HG02798 (cell line): ENCODE results near the gene RPTOR.
A peak's percentile ranks its signal among the peaks of the same experiment; 100 is the strongest.
"Not testable (repeated sequence)": the region's sequence is repeated elsewhere in the genome, so short reads cannot be mapped to it uniquely, and the experiment has no call there.

Source experiments
- ATAC-seq: cut with Tn5 transposase; IDR thresholded peaks from one replicate; pipeline ENCODE4 v1.9.1; 2021; ENCODE audit warnings: mild to moderate bottlenecking; ENCODE audit not compliant: unreplicated experiment, poor library complexity

Gene RPTOR

GRCh38 chr17:80730739-80731138 is 186.1 kb downstream of the RPTOR start:
- ATAC-seq = no peak

GRCh38 chr17:80731323-80731722 is 186.7 kb downstream of the RPTOR start:
- no peak for ATAC-seq

GRCh38 chr17:80732268-80732667 is 187.6 kb downstream of the RPTOR start:
- ATAC-seq = no peak

- peak; percentile 87 for ATAC-seq
Measured at GRCh38 chr17:80737106-80738019, 192.7 kb downstream of the RPTOR start.

GRCh38 chr17:80738020-80738808 is 193.6 kb downstream of the RPTOR start:
- peak; percentile 27 for ATAC-seq

- ATAC-seq = no peak
Measured at GRCh38 chr17:80738987-80739730, 194.5 kb downstream of the RPTOR start.

- no peak for ATAC-seq
Measured at GRCh38 chr17:80740141-80740540, 195.5 kb downstream of the RPTOR start.

GRCh38 chr17:80742091-80742490 is 197.5 kb downstream of the RPTOR start:
- ATAC-seq = no peak

GRCh38 chr17:80742581-80743180 is 198.0 kb downstream of the RPTOR start:
- no peak for ATAC-seq

- no peak for ATAC-seq
Measured at GRCh38 chr17:80743181-80743771, 198.6 kb downstream of the RPTOR start.

GRCh38 chr17:80743973-80744372 is 199.3 kb downstream of the RPTOR start:
- not testable (repeated sequence) for ATAC-seq

GRCh38 chr17:80744725-80745124 is 200.1 kb downstream of the RPTOR start:
- ATAC-seq = not testable (repeated sequence)

- ATAC-seq = no peak
Measured at GRCh38 chr17:80745183-80745582, 200.5 kb downstream of the RPTOR start.

- ATAC-seq = no peak
Measured at GRCh38 chr17:80746262-80746935, 201.8 kb downstream of the RPTOR start.

GRCh38 chr17:80747469-80747868 is 202.8 kb downstream of the RPTOR start:
- ATAC-seq = no peak

- ATAC-seq = no peak
Measured at GRCh38 chr17:80749611-80750010, 205.0 kb downstream of the RPTOR start.

- ATAC-seq = no peak
Measured at GRCh38 chr17:80750263-80750662, 205.6 kb downstream of the RPTOR start.

GRCh38 chr17:80751070-80751945 is 206.7 kb downstream of the RPTOR start:
- ATAC-seq = no peak
